ENCODE results near the gene HMCN2.

Gene HMCN2

GRCh38 chr9:130442746-130443455 lies 177.3 kb downstream of the HMCN2 start:
- no peak for DNase-seq

- DNase-seq, result no peak
These were observed 177.9 kb downstream of the HMCN2 start for GRCh38 chr9:130443456-130443801.

- DNase-seq, result no peak
These were observed 178.4 kb downstream of the HMCN2 start for GRCh38 chr9:130443840-130444492.

- no peak for DNase-seq
These were observed 179.1 kb downstream of the HMCN2 start, which contains the start of gene ASS1 for GRCh38 chr9:130444565-130445221. TSS of gene ASS1 (plus strand) at chr9:130444961. CDS start at chr9:130452229, 7,268 bp downstream.

- DNase-seq, result no peak
These were observed 179.9 kb downstream of the HMCN2 start for GRCh38 chr9:130445268-130445983.

- DNase-seq, result no peak
These were observed 180.7 kb downstream of the HMCN2 start for GRCh38 chr9:130446101-130446861.

- no peak for DNase-seq
These were observed 181.7 kb downstream of the HMCN2 start for GRCh38 chr9:130447193-130447816.

GRCh38 chr9:130448035-130448624 lies 182.6 kb downstream of the HMCN2 start:
- DNase-seq, result peak; percentile 18

GRCh38 chr9:130448771-130449603 lies 183.4 kb downstream of the HMCN2 start:
- DNase-seq, result no peak

GRCh38 chr9:130450344-130451003 lies 184.9 kb downstream of the HMCN2 start:
- DNase-seq, result no peak

- no peak for DNase-seq
These were observed 185.4 kb downstream of the HMCN2 start for GRCh38 chr9:130451004-130451390.

- no peak for DNase-seq
These were observed 186.2 kb downstream of the HMCN2 start for GRCh38 chr9:130451509-130452388.

- DNase-seq, result no peak
These were observed 187.3 kb downstream of the HMCN2 start for GRCh38 chr9:130452835-130453234.

- no peak for DNase-seq
These were observed 187.9 kb downstream of the HMCN2 start for GRCh38 chr9:130453487-130453886.

- DNase-seq, result no peak
These were observed 188.7 kb downstream of the HMCN2 start for GRCh38 chr9:130454096-130454811.

GRCh38 chr9:130454812-130455325 lies 189.3 kb downstream of the HMCN2 start:
- no peak for DNase-seq

GRCh38 chr9:130458027-130458803 lies 192.7 kb downstream of the HMCN2 start:
- DNase-seq, result no peak

- no peak for DNase-seq
These were observed 193.2 kb downstream of the HMCN2 start for GRCh38 chr9:130458804-130459067.

All from NK-92 treated with Interleukin-12 subunit alpha and Interleukin-12 subunit beta, amount 100 ng/mL, for 24 hours (cell line).